HG03097 (cell line): ENCODE measurements around the gene TMEM213.

Experiments used
- ATAC-seq: cut with Tn5 transposase; IDR thresholded peaks from one replicate; pipeline ENCODE4 v1.9.1; 2021; ENCODE audit not compliant: unreplicated experiment, low FRiP score

The TMEM213 gene

DNA sequence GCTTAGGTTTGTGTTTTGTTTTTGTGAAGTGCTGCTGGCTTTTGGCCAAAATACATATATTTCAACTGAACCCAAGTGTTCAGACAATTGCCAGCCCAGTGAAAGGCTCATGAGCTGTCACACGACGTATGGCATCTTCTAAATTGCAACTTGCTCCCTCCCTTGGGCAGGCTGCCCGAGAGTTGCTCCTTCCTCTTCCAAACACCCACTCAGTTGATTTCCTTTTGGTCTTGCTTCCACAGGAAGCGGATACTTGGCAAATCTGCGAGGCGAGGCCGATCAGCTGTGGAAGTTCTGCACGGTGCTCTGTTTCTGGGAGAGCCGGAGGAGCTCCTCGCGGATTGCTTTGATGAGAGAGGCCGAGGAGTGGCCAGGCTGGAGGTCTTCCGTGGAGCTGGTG is 39.8 kb downstream of the TMEM213 start:
- ATAC-seq: no peak

DNA sequence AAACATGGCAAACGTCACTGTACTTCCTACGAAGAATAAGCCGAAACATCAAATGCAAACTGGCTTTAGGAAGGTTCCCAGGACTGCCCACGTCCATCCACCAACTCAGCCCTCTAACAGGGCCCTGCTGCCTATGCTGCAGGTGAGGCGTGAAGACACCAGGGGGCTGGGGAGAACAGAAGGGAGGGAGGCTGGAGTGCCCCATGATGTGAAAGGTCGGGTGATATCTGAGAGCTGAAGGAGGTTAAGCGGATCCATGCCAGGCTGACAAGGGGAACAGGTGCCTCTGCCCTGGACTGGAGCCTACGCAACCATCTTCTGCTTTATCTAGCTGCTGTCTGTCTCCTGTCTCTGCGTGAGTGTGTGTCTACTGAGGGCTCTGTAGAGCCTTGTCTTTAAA is 40.4 kb downstream of the TMEM213 start:
- no peak for ATAC-seq

DNA sequence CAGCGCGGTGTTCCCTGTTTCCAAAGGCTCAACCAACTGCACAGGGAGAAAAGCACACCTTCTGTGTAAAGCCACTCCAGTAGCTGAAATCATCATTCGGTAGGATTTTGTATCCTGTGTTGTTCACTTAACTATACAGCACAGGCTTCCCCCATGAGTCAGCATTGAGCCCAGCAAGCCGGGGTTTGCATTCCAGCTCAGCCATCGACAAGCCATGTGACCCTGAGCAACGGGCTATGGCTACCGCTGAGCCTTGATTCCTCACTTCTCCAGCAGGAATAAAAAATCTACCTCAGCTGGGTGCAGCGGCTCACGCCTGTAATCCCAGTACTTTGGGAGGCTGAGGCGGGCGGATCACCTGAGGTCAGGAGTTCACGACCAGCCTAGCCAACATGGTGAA is 44.3 kb downstream of the TMEM213 start:
- no peak for ATAC-seq

DNA sequence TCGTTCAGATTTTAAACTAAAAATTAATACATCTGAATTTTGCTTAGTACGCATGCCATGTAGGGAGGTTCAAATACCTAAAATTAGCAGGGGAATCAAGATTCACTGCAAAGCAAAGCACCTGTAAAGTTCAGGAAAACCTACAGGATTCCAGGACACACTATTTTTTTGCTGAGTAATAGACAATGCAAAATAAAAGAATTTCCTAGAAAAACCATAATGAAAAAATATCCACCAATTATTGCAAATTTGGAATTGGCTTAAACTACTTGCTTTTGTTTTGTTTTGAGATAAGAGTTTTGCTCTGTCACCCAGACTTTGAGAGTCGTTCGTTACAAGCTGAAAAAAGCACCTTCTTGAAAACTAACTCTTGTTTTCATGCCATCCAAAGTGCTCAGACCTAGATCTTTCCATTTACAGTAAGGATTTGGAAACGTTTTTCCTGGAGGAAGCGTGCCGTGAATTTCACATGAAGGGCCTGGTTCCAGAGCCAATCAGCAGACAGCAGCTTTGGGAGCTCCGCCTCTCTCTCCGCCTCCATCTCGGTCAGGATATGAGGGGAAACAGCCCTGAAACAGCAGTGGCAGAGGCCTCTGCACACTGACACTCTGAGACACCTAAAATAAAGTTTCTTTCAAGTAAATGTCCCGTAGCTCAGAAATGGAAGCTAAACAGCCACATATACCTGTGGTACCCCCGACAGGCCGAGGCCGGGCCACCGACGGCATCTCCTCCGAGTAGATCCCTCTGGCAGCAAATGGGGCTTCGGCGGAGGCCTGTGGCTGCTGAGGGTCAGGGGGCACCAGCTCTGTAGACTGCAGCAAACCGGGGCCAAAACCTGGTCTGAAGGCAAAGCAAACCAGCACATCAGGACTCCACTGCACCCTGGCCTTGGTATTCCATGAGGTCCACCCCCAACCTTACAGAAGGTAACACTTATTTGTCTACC is 46.1 kb downstream of the TMEM213 start:
- ATAC-seq: no peak

DNA sequence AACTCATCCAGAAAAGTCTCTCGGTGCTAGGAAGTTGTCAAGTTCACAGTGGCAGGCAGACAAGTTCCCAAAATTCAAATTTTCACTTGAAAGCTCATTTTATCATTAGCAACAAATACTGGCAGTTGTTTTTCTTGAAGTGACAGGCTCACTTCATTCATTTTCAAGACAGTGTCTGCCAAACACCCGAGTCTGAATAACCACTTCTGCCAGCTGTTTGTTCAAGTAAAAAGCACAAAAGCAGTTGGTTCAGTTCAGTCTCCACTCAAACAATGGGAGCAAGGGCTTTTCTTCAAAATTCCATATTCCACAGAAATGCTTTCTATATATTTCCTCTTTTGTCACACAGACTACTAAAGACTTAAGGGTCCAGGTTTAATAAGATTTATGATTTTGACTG is 47.9 kb downstream of the TMEM213 start:
- ATAC-seq: no peak

DNA sequence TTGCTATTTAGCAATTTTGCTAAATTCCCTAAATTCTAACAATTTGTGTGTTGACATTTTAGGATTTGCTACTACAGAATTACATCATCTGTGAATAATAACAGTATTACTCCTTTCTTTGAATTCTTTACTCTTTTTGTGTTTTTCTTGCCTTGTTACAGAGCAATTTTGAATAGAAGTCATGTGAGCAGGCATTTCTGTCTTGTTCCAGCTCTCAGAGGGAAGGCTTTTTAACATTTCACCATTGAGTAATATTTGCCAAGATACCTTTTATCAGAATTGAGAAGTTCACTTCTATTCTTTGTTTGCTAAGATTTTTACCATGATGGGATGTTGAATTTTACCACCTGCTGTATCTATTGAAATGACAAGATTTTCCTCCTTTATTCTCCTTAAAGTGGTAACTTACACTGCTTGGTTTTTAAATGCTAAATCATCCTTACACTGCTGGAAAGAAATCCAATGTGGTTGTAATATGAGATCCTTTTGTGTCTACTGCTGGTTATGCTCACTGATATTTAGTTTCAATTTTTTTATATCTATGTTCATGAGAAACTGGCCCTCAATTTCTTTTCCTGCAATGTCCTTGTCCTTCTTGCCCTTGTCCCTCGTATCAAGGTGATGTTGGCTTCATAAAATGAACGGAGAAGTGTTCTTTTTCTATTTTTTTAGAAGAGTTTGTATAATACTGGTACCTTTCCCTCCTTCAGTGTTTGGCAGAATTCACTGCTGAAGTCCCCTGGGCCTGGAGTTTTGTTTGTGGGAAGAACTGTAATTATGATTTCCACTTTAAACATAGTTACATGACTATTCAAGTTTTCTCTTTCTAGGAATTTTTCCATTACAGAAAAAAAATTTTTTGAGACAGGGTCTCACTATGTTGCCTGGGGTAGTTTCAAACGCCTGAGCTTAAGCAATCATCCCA is 50.5 kb downstream of the TMEM213 start:
- ATAC-seq: no peak

DNA sequence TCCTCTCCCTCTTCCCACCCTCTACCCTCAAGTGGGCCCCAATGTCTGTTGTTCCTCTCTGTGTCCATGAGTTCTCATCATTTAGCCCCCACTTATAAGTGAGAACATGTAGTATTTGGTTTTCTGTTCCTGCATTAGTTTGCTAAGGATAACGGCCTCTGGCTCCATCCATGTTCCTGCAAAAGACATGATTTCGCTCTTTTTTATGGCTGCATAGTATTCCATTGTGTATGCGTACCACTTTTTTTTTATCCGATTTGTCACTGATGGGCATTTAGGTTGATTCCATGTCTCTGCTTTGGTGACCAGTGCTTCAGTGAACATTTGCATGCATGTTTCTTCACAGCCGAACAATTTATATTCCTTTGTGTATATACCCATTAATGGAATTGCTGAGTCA is 51.9 kb downstream of the TMEM213 start:
- no peak for ATAC-seq

DNA sequence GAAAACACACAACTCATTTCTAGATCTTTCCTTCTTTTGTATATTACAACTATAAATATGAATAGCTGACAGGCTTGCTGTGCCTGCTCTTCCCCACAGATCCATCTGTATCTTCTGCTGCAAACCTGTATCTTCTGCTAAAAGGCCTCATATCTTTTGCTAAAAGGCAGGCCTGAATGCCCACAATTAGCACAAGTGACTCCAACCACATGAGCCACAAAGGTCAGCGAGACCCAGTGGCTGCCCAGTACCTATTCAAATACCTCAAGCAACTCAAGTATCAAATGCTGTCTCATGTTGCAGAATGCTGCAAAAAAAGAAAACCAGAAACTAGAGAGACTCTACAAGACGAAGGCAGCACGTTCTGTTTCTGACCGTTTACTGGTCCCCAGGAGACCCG is 54.7 kb downstream of the TMEM213 start:
- no peak for ATAC-seq

DNA sequence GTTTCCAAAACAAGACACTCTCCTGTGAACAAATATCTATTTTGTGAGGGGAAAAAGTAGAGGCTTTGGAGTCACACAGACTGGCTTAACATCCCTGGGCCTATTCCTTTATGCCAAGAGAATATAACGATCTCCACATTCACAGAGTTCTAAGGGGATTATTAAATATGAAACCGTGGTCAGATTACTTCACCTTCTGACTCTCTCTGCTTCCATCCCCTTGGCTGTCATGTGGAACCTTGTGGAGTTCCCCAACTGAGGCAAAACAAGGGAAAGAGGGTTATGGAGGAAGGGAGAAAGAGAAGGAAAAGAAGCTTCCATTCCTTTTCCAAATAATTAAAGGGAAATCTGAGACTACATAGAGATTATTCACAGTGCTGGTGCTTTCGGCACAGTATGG is 55.7 kb downstream of the TMEM213 start:
- no peak for ATAC-seq

DNA sequence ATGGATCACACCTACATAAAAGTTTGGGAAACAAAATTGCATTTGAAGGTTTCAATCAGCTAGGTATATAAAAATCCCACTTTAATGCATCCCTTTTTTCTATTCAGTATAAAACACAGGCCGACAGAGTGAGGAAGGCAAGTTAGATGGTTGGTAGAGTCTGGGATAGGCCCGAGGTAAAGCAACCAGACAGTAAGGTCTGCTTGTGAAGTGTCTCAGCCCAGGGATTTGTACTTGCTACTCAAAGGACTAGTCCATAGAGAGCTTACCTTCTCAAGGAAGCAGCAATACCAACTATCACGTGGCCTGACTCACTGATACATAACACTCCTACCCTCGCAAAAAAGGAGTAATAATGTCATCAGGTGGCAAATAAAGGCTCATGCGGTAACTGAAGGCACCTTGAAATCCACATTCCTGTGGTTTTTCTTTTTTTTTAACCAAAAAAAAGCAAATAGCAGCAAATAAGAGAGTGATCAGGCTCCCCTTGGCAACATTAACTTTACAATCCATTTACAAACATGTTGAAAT is 56.4 kb downstream of the TMEM213 start:
- ATAC-seq: no peak

DNA sequence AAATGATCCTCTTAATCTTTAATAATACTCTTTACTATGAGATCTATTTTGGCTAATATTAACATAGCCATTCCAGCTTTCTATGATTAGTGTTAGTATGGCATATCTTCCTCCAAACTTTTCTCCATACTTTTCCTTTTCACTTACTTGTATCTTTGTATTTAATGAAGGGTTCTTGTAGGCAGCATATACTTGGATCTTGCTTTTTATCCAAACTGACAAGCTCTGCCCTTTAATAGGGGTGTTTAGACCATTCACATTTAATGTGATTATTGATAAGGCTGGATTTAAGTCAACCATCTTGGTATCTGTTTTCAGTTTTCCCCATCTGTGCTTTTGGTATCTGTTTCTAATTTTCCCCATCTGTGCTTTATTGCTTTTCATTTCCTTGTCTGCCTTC is 59.9 kb downstream of the TMEM213 start:
- no peak for ATAC-seq

DNA sequence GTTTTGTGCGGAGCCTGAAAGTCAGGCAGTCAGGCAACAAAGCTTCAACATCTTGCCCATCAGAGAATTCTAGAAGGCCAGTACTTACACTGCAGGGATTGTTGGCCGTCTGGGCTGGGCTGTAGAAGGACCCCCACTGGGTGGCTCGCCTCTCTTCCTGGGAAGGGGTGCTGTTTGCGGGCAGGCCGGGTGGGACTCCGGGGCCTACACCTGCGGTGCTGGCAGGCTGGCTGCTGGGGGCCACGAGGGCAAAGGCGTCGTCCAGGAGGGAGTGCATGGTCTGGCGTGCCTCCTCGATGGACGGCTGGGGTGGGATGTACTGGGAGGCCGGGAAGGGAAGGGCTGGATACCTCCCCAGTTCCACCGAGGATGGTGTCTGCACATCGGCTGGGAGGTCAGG is 63.3 kb downstream of the TMEM213 start:
- ATAC-seq: no peak

DNA sequence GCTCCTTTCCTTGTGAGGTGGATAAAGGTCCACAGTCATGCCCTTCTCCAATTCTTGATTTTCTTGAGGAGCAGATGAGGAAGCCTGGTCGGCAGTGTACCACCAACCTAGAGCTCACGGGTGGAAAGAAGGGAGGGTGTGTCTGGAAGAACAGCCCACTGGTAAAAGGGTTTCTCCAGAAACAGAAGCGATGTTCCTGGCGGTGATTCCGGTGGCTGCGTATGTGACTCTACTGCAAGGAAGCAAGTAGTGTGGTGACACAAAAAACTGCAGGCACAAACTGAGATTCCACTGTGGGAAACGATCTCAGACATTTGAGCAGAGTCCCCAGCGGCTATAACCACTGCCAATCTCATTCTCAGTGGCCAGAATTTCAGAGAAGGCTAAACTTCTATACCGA is 66.1 kb downstream of the TMEM213 start:
- ATAC-seq: no peak

DNA sequence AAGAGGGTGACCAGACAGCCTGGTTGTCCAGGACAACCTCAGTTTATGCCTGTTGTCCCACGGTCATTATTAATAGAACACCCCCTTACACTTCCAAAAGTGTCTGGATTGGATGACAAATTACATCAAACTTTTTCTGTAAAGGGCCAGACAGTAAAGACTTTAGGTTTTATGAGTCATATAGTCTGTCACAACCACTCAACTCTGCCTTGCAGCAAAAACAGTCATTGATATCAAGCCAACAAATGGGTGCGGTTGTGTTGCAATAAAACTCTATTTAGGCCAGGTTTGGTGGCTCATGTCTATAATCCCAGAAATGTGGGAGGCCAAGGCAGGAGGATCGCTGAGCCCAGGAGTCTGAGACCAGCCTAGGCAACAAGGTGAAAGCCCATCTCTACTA is 66.9 kb downstream of the TMEM213 start:
- no peak for ATAC-seq

DNA sequence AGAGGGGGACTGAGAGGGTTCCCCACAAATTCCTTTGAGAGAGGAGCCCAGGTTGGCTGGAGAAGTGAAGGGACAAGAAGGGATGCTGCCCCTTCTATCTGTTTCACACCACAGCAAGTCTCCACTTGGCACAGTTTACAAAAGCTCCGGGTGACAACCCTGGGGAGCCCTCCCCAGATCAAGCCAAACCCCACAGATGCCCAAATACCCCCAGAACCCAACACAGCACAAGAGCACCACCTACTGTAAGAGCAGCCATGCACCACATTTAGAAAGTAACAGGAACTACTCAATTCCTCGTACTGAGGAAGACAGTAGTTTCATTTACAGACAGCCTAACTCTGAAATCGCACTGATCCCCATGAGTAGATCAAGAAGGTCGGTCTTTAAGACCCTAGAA is 68.0 kb downstream of the TMEM213 start:
- ATAC-seq: no peak

DNA sequence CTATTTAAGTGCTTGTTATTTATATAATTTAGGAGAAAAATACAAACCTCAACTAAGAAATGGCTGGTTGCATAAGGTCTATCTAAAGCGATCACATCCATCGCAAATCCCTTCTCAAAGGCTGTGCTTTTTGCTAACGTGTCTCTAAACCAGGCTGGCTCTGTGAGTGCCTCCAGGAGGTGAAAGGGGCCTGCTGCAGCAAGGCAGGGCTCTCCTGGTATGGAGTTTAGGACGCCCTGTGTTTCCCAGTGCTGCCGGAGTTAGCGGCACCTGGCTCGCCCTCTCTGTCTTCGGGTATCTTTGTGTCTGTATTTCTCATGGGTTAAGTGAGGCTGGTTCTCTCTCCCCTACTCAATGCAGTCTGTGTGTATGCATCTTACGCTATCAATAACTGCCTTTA is 68.6 kb downstream of the TMEM213 start:
- no peak for ATAC-seq

DNA sequence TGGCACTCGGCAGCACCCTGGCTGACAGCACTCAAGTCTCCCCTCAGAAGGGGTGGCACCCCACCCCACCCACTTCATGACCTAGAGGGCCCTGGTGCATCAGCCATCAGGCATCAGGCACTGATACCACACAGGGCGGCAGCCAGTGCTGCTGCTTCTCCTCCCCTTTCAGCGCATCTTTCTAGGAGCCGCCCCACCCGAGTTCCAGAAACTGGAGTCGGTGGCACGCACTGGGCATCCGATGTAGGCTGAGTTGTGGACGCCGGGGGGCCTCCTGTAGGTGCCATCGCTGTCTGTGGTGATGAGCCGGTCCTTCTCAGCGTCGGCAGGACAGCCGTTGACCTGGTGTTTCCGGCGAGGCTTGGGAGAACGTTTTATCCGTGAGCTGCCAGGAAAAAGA is 70.0 kb downstream of the TMEM213 start:
- no peak for ATAC-seq

DNA sequence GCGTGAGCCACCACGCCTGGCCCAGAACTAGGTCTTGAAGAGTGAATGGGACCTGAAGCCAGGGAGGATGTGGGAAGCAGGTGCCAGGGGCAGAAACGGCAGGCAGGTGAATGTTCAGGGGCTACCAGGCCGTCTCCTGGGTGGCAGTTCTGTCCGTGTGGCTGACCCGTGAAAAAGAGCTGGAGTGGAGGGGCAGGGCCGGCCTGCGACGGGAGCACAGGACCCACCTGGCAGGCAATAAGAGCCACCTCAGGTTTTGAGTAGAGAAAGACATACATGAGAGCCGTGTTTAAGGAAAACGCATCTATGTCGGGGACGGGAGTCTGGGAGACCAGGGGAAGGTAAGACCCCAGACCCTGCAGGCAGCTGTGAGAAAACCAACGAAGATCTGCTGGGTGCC is 70.9 kb downstream of the TMEM213 start:
- ATAC-seq: no peak

DNA sequence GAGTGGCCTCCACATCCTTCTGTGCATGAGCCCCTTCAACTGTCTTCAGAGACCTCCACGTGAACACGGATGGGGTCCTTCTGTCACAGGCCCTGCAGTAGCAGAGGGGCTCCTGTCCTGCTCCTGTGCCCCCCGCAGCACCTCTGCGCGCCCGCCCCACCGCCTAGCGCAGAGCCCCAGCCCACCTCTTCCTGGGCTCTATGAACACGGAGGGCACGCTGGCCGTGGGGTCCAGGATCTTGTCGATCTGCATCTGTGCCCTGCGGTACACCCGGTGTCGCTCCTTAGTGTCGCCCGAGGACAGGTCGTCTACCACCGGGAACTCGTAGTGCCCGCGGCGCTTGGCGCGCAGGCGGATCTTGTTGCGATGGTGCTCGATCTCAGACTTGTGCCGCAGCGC is 71.6 kb downstream of the TMEM213 start:
- ATAC-seq: no peak

DNA sequence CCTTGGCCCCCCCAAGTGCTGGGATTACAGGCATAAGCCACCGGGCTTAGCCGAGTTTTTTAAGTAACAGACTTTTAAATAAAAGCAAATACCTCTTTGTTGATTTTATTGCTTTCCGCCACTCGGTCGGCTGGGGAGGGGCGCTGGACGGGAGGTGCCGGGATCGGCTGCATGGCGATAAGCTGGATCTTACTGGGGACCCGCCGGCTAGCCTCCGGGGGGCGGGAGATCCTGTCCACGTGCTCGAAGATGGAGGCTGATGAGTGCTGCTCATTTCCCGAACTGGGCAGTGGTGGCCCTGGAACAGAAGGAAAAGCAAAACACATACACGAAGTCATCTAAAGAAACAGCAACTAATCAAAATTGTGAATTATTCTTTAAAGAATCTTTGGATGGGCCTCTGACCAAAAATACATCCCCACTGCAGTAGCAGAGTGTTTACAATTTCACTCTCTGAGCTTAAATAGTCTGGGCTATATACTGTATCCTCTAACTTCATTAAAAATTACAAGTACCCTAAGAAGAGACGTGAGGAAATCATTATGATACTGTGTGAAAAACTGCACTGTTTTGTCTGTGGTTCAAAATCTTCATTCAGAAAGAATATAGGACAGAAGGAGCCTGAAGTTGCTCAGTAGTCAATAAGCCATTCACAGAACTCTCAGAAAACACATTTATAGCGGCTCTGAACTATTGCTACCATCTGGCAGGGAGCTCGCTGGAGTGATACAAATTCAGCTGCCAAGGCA is 73.4 kb downstream of the TMEM213 start:
- no peak for ATAC-seq

DNA sequence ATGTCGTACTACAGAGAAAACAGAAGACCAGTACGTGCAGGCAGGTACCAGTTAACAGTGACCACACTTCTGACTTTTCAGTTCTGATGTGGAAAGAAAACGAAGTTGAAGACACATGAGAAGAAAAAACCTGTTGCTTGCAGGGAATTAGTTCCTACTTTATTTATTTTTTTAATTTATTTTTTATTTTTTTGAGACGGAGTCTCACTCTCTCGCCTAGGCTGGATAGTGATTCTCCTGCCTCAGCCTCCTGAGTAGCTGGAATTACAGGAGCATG is 74.0 kb downstream of the TMEM213 start:
- no peak for ATAC-seq
